ENCODE data around the gene HRCT1. TPM values are rescaled to one million over a fixed set of nuclear protein-coding genes. Genes with fewer than 3 reads are reported as not detected.

HRCT1 gene
- total RNA-seq, 2 donors from 2014 or later: 4.9 to 12.5 TPM

GRCh38 chr9:35859990-35860339 lies 46.0 kb upstream of the HRCT1 start:
- peak; percentile 42 for DNase-seq (ENCODE audit: low spot score)
- Histone ChIP-seq H3K27ac (no peak overlapping the region), H3K36me3 (no peaks in the 10 kb centered on the region), H3K9me3 (no peaks in the 10 kb centered on the region), H3K27me3 (no peaks in the 10 kb centered on the region), H3K4me3 (no peak overlapping the region), H3K4me1 (peaks cover 0 to 5% of the 10 kb centered on the region in 2 donors)
- no peak for TF ChIP-seq CTCF (IDR thresholded peaks at IDR 0.05)

GRCh38 chr9:35861161-35861897 lies 44.7 kb upstream of the HRCT1 start:
- DNase-seq (ENCODE audit: low spot score): no peak
- Histone ChIP-seq H3K27me3 (no peaks in the 10 kb centered on the region), H3K27ac (no peak overlapping the region), H3K9me3 (no peaks in the 10 kb centered on the region), H3K4me1 (peaks cover 0 to 5% of the 10 kb centered on the region in 2 donors), H3K36me3 (no peaks in the 10 kb centered on the region), H3K4me3 (no peak overlapping the region)
- no peak for TF ChIP-seq CTCF (IDR thresholded peaks at IDR 0.05)

- Histone ChIP-seq H3K9me3 (no peaks in the 10 kb centered on the region), H3K27me3 (no peaks in the 10 kb centered on the region), H3K36me3 (no peaks in the 10 kb centered on the region), H3K4me3 (no peak overlapping the region), H3K27ac (no peak overlapping the region), H3K4me1 (peaks cover 0 to 5% of the 10 kb centered on the region in 2 donors)
- no peak for DNase-seq (ENCODE audit: low spot score)
- TF ChIP-seq CTCF (IDR thresholded peaks at IDR 0.05): no peak
Measured at GRCh38 chr9:35862328-35862727, 43.7 kb upstream of the HRCT1 start.

- no peaks in the 10 kb centered on the region for H3K27me3 ChIP-seq
- no peak overlapping the region for H3K4me3 ChIP-seq
- no peaks in the 10 kb centered on the region for H3K36me3 ChIP-seq
- no peak for TF ChIP-seq CTCF (IDR thresholded peaks at IDR 0.05)
- H3K9me3 ChIP-seq: no peaks in the 10 kb centered on the region
- no peak for DNase-seq (ENCODE audit: low spot score)
- peaks cover 0 to 5% of the 10 kb centered on the region in 2 donors for H3K4me1 ChIP-seq
- no peak overlapping the region for H3K27ac ChIP-seq
Measured at GRCh38 chr9:35863583-35863982, 42.4 kb upstream of the HRCT1 start.

- TF ChIP-seq CTCF (IDR thresholded peaks at IDR 0.05): no peak
- Histone ChIP-seq H3K36me3 (no peaks in the 10 kb centered on the region), H3K4me3 (no peak overlapping the region), H3K9me3 (no peaks in the 10 kb centered on the region), H3K27me3 (no peaks in the 10 kb centered on the region), H3K27ac (no peak overlapping the region), H3K4me1 (no peaks in the 10 kb centered on the region)
- DNase-seq (ENCODE audit: low spot score): no peak
Measured at GRCh38 chr9:35864695-35865255, 41.2 kb upstream of the HRCT1 start.

GRCh38 chr9:35867538-35867937 lies 38.5 kb upstream of the HRCT1 start:
- Histone ChIP-seq H3K36me3 (no peaks in the 10 kb centered on the region), H3K27ac (no peak overlapping the region), H3K4me1 (no peaks in the 10 kb centered on the region), H3K4me3 (no peak overlapping the region), H3K27me3 (no peaks in the 10 kb centered on the region), H3K9me3 (no peaks in the 10 kb centered on the region)
- no peak for DNase-seq (ENCODE audit: low spot score)
- no peak for TF ChIP-seq CTCF (IDR thresholded peaks at IDR 0.05)
